ENCODE data around the gene RPL6. TPM values are rescaled to one million over a fixed set of nuclear protein-coding genes. Genes with fewer than 3 reads are reported as not detected.
"Not testable (repeated sequence)": the region's sequence is repeated elsewhere in the genome, so short reads cannot be mapped to it uniquely, and the experiment has no call there.

Gene RPL6
- total and polyA plus RNA-seq, 2 experiments from 2014 or later: 1,413 to 1,715 TPM

DNA sequence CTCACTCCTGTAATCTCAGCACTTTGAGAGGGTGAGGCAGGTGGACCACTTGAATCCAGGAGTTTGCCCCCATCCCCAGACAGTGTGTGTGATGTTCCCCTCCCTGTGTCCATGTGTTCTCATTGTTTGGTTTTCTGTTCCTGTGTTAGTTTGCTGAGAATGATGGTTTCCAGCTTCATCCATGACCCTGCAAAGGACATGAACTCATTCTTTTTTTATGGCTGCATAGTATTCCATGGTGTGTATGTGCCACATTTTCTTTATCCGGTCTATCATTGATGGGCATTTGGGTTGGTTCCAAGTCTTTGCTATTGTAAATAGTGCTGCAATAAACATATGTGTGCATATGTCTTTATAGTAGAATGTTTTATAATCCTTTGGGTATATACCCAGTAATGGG, 47.7 kb upstream of the RPL6 start:
- H3K27ac Mint-ChIP-seq; ATAC-seq; H3K79me2 ChIP-seq (replicated peaks; ENCODE audit: insufficient read depth); H3K4me1 ChIP-seq (ENCODE audit: insufficient read depth); H3K27me3 Mint-ChIP-seq (ENCODE audit: insufficient read depth, low read depth, poor library complexity); H2AFZ ChIP-seq; H3K4me2 ChIP-seq; H3K9me2 ChIP-seq (ENCODE audit: insufficient read depth); H3K27me3 ChIP-seq (ENCODE audit: insufficient read depth); H3K4me3 Mint-ChIP-seq; H3K4me3 ChIP-seq; H4K20me1 ChIP-seq (replicated peaks; ENCODE audit: insufficient read depth); H3K9me3 Mint-ChIP-seq; H3K4me1 Mint-ChIP-seq; H3F3A ChIP-seq (replicated peaks; ENCODE audit: low read depth); H3K27ac ChIP-seq (ENCODE audit: low read depth); DNase-seq (ENCODE audit: low spot score): not testable (repeated sequence)
- peaks cover 43% of the 10 kb centered on the region for H3K36me3 ChIP-seq (ENCODE audit: insufficient read depth)
- H3K36me3 Mint-ChIP-seq (ENCODE audit: low read depth): peaks cover 56% of the 10 kb centered on the region

DNA sequence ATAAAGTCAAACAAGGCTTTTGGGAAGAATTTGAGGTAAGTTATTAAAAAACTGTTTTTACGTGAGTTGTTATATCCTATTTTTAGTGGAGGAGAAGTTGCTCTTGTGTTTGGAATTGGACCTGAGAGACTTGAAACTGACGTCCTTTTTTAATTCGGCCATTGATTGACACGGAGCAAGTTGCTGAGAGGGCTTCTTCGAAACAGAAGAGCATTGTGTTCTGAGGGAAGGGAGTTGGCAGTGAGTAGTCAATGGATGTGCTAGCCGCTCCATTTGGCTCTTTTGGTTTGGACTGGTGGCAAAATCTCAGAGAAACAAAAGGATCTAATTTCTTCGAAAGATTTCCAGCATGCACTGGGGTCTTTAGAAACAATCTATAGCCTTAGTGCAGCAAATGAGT, 46.6 kb upstream of the RPL6 start:
- H3K27me3 ChIP-seq (ENCODE audit: insufficient read depth): no peaks in the 10 kb centered on the region
- no peak overlapping the region for H3K4me3 ChIP-seq
- no peak for ATAC-seq
- no peak overlapping the region for H2AFZ ChIP-seq
- H4K20me1 ChIP-seq (replicated peaks; ENCODE audit: insufficient read depth): peaks cover 8% of the 10 kb centered on the region
- Mint-ChIP-seq H3K9me3 (no peaks in the 10 kb centered on the region), H3K27me3 (ENCODE audit: insufficient read depth, low read depth, poor library complexity) (peaks cover 5% of the 10 kb centered on the region), H3K27ac (no peak overlapping the region), H3K4me1 (no peaks in the 10 kb centered on the region), H3K4me3 (no peak overlapping the region), H3K36me3 (ENCODE audit: low read depth) (peaks cover 57% of the 10 kb centered on the region)
- H3K36me3 ChIP-seq (ENCODE audit: insufficient read depth): peaks cover 48% of the 10 kb centered on the region
- H3K4me2 ChIP-seq: no peak overlapping the region
- H3K79me2 ChIP-seq (replicated peaks; ENCODE audit: insufficient read depth): no peaks in the 10 kb centered on the region
- no peaks in the 10 kb centered on the region for H3K9me2 ChIP-seq (ENCODE audit: insufficient read depth)
- 0 out of 2 replicates have a peak, but pooled peaks cover 6% of the 10 kb centered on the region for H3F3A ChIP-seq (replicated peaks; ENCODE audit: low read depth)
- no peak overlapping the region for H3K27ac ChIP-seq (ENCODE audit: low read depth)
- no peak for DNase-seq (ENCODE audit: low spot score)
- no peaks in the 10 kb centered on the region for H3K4me1 ChIP-seq (ENCODE audit: insufficient read depth)
- TF ChIP-seq EZH2 (IDR thresholded peaks at IDR 0.05; ENCODE audit: low read depth, unreplicated experiment) (no peak), JUNB (IDR thresholded peaks at IDR 0.05; ENCODE audit: unreplicated experiment) (no peak), NANOG (IDR thresholded peaks at IDR 0.05; ENCODE audit: borderline replicate concordance) (no peak), ZNF331 (CRISPR knock-in tag; IDR thresholded peaks at IDR 0.05; ENCODE audit: low read depth) (no peak), ZNF114 (CRISPR knock-in tag; IDR thresholded peaks at IDR 0.05) (no peak), POLR2AphosphoS5 (IDR thresholded peaks at IDR 0.05; ENCODE audit: low read depth) (no peak)
- TF ChIP-seq, protein P1, sequence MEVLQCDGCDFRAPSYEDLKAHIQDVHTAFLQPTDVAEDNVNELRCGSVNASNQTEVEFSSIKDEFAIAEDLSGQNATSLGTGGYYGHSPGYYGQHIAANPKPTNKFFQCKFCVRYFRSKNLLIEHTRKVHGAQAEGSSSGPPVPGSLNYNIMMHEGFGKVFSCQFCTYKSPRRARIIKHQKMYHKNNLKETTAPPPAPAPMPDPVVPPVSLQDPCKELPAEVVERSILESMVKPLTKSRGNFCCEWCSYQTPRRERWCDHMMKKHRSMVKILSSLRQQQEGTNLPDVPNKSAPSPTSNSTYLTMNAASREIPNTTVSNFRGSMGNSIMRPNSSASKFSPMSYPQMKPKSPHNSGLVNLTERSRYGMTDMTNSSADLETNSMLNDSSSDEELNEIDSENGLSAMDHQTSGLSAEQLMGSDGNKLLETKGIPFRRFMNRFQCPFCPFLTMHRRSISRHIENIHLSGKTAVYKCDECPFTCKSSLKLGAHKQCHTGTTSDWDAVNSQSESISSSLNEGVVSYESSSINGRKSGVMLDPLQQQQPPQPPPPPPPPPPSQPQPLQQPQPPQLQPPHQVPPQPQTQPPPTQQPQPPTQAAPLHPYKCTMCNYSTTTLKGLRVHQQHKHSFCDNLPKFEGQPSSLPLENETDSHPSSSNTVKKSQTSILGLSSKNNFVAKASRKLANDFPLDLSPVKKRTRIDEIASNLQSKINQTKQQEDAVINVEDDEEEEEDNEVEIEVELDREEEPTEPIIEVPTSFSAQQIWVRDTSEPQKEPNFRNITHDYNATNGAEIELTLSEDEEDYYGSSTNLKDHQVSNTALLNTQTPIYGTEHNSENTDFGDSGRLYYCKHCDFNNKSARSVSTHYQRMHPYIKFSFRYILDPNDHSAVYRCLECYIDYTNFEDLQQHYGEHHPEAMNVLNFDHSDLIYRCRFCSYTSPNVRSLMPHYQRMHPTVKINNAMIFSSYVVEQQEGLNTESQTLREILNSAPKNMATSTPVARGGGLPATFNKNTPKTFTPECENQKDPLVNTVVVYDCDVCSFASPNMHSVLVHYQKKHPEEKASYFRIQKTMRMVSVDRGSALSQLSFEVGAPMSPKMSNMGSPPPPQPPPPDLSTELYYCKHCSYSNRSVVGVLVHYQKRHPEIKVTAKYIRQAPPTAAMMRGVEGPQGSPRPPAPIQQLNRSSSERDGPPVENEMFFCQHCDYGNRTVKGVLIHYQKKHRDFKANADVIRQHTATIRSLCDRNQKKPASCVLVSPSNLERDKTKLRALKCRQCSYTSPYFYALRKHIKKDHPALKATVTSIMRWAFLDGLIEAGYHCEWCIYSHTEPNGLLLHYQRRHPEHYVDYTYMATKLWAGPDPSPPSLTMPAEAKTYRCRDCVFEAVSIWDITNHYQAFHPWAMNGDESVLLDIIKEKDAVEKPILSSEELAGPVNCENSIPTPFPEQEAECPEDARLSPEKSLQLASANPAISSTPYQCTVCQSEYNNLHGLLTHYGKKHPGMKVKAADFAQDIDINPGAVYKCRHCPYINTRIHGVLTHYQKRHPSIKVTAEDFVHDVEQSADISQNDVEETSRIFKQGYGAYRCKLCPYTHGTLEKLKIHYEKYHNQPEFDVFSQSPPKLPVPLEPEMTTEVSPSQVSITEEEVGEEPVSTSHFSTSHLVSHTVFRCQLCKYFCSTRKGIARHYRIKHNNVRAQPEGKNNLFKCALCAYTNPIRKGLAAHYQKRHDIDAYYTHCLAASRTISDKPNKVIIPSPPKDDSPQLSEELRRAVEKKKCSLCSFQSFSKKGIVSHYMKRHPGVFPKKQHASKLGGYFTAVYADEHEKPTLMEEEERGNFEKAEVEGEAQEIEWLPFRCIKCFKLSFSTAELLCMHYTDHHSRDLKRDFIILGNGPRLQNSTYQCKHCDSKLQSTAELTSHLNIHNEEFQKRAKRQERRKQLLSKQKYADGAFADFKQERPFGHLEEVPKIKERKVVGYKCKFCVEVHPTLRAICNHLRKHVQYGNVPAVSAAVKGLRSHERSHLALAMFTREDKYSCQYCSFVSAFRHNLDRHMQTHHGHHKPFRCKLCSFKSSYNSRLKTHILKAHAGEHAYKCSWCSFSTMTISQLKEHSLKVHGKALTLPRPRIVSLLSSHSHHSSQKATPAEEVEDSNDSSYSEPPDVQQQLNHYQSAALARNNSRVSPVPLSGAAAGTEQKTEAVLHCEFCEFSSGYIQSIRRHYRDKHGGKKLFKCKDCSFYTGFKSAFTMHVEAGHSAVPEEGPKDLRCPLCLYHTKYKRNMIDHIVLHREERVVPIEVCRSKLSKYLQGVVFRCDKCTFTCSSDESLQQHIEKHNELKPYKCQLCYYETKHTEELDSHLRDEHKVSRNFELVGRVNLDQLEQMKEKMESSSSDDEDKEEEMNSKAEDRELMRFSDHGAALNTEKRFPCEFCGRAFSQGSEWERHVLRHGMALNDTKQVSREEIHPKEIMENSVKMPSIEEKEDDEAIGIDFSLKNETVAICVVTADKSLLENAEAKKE (CRISPR knock-in tag; IDR thresholded peaks at IDR 0.05): no peak
- TF ChIP-seq, protein P2, sequence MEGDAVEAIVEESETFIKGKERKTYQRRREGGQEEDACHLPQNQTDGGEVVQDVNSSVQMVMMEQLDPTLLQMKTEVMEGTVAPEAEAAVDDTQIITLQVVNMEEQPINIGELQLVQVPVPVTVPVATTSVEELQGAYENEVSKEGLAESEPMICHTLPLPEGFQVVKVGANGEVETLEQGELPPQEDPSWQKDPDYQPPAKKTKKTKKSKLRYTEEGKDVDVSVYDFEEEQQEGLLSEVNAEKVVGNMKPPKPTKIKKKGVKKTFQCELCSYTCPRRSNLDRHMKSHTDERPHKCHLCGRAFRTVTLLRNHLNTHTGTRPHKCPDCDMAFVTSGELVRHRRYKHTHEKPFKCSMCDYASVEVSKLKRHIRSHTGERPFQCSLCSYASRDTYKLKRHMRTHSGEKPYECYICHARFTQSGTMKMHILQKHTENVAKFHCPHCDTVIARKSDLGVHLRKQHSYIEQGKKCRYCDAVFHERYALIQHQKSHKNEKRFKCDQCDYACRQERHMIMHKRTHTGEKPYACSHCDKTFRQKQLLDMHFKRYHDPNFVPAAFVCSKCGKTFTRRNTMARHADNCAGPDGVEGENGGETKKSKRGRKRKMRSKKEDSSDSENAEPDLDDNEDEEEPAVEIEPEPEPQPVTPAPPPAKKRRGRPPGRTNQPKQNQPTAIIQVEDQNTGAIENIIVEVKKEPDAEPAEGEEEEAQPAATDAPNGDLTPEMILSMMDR (conservative IDR thresholded peaks at IDR 0.05; ENCODE audit: low read depth in 2 of 2): no peak
- TF ChIP-seq, protein P3, sequence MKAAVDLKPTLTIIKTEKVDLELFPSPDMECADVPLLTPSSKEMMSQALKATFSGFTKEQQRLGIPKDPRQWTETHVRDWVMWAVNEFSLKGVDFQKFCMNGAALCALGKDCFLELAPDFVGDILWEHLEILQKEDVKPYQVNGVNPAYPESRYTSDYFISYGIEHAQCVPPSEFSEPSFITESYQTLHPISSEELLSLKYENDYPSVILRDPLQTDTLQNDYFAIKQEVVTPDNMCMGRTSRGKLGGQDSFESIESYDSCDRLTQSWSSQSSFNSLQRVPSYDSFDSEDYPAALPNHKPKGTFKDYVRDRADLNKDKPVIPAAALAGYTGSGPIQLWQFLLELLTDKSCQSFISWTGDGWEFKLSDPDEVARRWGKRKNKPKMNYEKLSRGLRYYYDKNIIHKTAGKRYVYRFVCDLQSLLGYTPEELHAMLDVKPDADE (IDR thresholded peaks at IDR 0.05): no peak
- TF ChIP-seq, protein P4, sequence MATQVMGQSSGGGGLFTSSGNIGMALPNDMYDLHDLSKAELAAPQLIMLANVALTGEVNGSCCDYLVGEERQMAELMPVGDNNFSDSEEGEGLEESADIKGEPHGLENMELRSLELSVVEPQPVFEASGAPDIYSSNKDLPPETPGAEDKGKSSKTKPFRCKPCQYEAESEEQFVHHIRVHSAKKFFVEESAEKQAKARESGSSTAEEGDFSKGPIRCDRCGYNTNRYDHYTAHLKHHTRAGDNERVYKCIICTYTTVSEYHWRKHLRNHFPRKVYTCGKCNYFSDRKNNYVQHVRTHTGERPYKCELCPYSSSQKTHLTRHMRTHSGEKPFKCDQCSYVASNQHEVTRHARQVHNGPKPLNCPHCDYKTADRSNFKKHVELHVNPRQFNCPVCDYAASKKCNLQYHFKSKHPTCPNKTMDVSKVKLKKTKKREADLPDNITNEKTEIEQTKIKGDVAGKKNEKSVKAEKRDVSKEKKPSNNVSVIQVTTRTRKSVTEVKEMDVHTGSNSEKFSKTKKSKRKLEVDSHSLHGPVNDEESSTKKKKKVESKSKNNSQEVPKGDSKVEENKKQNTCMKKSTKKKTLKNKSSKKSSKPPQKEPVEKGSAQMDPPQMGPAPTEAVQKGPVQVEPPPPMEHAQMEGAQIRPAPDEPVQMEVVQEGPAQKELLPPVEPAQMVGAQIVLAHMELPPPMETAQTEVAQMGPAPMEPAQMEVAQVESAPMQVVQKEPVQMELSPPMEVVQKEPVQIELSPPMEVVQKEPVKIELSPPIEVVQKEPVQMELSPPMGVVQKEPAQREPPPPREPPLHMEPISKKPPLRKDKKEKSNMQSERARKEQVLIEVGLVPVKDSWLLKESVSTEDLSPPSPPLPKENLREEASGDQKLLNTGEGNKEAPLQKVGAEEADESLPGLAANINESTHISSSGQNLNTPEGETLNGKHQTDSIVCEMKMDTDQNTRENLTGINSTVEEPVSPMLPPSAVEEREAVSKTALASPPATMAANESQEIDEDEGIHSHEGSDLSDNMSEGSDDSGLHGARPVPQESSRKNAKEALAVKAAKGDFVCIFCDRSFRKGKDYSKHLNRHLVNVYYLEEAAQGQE (IDR thresholded peaks at IDR 0.05; ENCODE audit: unreplicated experiment): no peak

All from GM23338 (cell line).